Tibial artery (tissue), 4 donors: ENCODE results near the gene GNPAT.

ENCODE experiments used
- DNase-seq, 2 donors: peaks; one replicate each; pipeline ENCODE4 v3.0.0-alpha.2; 2019
- H3K27ac ChIP-seq, 2 donors: fragments of 200-600 bp; sonication (generic) in 1 of 2; 1 replicate in 1 of 2; 2 replicates in 1 of 2; pipeline ENCODE4 v1.5.1; 2018 to 2019; ENCODE audit warnings: mild to moderate bottlenecking in 1 of 2
- H3K27me3 ChIP-seq, 2 donors: fragments of 200-600 bp; sonication (generic) in 1 of 2; one replicate each; pipeline versions ENCODE4 v1.5.1 to v1.6.0; 2016 to 2019
- H3K36me3 ChIP-seq, 3 donors: fragments of 200-600 bp; sonication (generic) in 2 of 3; one replicate each; pipeline ENCODE4 v1.5.1; 2016 to 2019; ENCODE audit warnings: mild to moderate bottlenecking in 2 of 3
- H3K4me1 ChIP-seq, 4 donors: fragments of 200-600 bp; sonication (generic) in 2 of 4; 1 replicate in 3 of 4; 2 replicates in 1 of 4; pipeline ENCODE4 v1.5.1; 2016 to 2019
- H3K4me3 ChIP-seq, 2 donors: fragments of 200-600 bp; sonication (generic) in 1 of 2; 1 replicate in 1 of 2; 2 replicates in 1 of 2; pipeline ENCODE4 v1.5.1; 2018 to 2019; ENCODE audit warnings: mild to moderate bottlenecking in 2 of 2
- H3K9me3 ChIP-seq, 3 donors: fragments of 200-600 bp; sonication (generic) in 1 of 3; one replicate each; pipeline ENCODE4 v1.5.1; 2016 to 2019
- intact Hi-C: fragments of 100-400 bp; cut with DNase I; formaldehyde crosslinking; loops from one replicate; pipeline ENCODE4 v1.15.0; 2023; ENCODE audit warnings: low total_unique reads
- TF ChIP-seq, protein P1 (sequence below), 2 experiments: fragments of 200-600 bp in 1 of 2; fragments of 450-650 bp in 1 of 2; IDR thresholded peaks; one replicate each; pipeline ENCODE4 v1.5.1; 2017 to 2019; ENCODE audit warnings: antibody characterized with exemption in 2 of 2, mild to moderate bottlenecking in 1 of 2, moderate library complexity in 1 of 2

Gene GNPAT

DNA sequence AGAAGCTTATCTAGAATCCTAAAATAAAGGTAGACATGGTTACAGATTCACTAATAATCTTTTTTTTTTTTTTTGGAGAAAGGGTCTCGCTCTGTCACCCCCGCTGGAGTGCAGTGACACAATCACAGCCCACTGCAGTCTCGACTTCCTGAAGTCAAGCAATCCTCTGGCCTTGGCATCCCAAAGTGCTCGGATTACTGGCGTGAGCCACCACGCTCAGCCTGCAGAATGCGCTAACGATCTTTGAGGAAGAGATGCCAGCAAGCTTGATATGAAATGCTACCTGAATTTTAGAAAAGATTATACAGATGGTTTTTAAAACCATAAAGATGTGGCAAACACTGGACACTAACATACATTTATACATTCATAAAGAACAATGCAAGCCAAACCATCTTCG lies 4.1 kb upstream of the GNPAT start:
- Histone ChIP-seq H3K27ac (no peak overlapping the region), H3K9me3 (no peaks in the 10 kb centered on the region), H3K36me3 (peaks cover 13 to 52% (median 24%) of the 10 kb centered on the region in 3 donors), H3K4me1 (peaks cover 0 to 14% (median 12%) of the 10 kb centered on the region in 4 donors), H3K4me3 (no peak overlapping the region), H3K27me3 (no peaks in the 10 kb centered on the region)
- TF ChIP-seq, protein P1, sequence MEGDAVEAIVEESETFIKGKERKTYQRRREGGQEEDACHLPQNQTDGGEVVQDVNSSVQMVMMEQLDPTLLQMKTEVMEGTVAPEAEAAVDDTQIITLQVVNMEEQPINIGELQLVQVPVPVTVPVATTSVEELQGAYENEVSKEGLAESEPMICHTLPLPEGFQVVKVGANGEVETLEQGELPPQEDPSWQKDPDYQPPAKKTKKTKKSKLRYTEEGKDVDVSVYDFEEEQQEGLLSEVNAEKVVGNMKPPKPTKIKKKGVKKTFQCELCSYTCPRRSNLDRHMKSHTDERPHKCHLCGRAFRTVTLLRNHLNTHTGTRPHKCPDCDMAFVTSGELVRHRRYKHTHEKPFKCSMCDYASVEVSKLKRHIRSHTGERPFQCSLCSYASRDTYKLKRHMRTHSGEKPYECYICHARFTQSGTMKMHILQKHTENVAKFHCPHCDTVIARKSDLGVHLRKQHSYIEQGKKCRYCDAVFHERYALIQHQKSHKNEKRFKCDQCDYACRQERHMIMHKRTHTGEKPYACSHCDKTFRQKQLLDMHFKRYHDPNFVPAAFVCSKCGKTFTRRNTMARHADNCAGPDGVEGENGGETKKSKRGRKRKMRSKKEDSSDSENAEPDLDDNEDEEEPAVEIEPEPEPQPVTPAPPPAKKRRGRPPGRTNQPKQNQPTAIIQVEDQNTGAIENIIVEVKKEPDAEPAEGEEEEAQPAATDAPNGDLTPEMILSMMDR (IDR thresholded peaks at IDR 0.05): no peak
- intact Hi-C loops: no loop called here
- no peak for DNase-seq

DNA sequence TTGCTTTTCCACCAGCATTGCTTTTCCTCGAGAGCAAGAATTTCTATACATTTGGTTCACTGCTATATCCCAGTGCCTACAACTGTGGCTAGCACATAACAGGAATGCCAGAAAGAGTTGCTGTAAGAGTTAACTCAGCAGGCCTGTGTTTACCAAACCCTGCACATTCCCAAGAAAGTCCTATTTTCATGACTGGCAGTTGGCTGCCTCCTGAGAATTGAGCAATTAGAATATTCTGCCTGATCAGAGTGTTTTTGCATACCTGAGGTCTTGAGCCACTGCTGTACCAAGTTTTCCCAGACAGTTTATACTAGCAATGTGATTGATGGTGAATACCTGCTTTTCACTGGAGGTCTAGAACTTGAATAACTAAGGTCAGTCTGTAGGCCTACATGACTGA lies 2.7 kb upstream of the GNPAT start:
- TF ChIP-seq, protein P1 (IDR thresholded peaks at IDR 0.05): no peak
- H3K9me3 ChIP-seq: no peaks in the 10 kb centered on the region
- no peak overlapping the region for H3K4me3 ChIP-seq
- no peak overlapping the region for H3K27ac ChIP-seq
- H3K4me1 ChIP-seq: peaks cover 0 to 27% (median 25%) of the 10 kb centered on the region in 4 donors
- peaks cover 13 to 38% (median 24%) of the 10 kb centered on the region in 3 donors for H3K36me3 ChIP-seq
- intact Hi-C loops: no loop called here
- H3K27me3 ChIP-seq: no peaks in the 10 kb centered on the region
- DNase-seq: no peak

DNA sequence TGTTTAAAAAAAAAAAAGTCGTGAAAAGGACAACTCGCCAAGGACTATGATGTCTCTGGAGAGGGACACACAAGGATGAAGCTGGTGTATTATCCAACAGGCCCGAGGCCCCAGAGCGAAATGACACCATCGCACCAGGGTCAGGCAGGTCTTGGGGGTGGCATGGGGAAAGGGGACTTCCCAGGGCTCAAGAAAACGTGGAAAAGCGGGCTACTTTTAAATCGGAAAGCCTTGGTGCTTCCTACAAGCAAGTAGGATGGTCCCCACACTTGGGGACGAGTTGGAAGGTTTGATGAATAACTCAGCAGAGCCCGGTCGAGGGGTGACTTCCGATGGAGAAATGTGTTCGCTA lies 505 bp upstream of the GNPAT start:
- intact Hi-C loops: no loop called here
- H3K9me3 ChIP-seq: no peaks in the 10 kb centered on the region
- peaks cover 0 to 40% (median 35%) of the 10 kb centered on the region in 4 donors for H3K4me1 ChIP-seq
- TF ChIP-seq, protein P1 (IDR thresholded peaks at IDR 0.05): no peak
- peak overlapping the region; percentile 82 to 85 for H3K4me3 ChIP-seq
- peak overlapping the region; percentile 74 to 91 for H3K27ac ChIP-seq
- peaks cover 13 to 31% (median 24%) of the 10 kb centered on the region in 3 donors for H3K36me3 ChIP-seq
- DNase-seq: no peak
- H3K27me3 ChIP-seq: no peaks in the 10 kb centered on the region

DNA sequence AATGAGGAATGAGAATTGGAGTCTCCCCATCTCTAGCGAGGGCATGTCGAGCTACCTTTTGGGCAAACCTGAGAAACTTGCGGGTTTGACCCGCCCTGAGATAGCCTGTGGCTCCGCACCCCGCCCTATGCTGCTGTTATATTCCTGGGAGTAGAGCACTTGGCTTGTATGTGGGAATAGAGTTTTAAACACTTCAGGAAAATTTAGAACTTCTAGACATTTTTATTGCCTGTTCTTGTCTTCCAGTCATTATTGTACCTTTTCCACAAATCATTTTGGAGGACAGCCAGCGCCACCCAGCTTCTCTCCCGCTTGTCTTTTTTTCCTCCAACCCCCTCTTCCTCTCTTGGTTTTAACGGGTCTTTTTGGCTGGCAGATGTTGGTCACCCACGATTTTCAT lies 738 bp downstream of the GNPAT start:
- no peaks in the 10 kb centered on the region for H3K27me3 ChIP-seq
- peak overlapping the region; percentile 74 to 91 for H3K27ac ChIP-seq
- DNase-seq: no peak
- no peaks in the 10 kb centered on the region for H3K9me3 ChIP-seq
- H3K4me3 ChIP-seq: peak overlapping the region; percentile 82 to 85
- peaks cover 0 to 46% (median 35%) of the 10 kb centered on the region in 4 donors for H3K4me1 ChIP-seq
- TF ChIP-seq, protein P1 (IDR thresholded peaks at IDR 0.05): no peak
- intact Hi-C loops: no loop called here
- peaks cover 13 to 22% (median 22%) of the 10 kb centered on the region in 3 donors for H3K36me3 ChIP-seq

DNA sequence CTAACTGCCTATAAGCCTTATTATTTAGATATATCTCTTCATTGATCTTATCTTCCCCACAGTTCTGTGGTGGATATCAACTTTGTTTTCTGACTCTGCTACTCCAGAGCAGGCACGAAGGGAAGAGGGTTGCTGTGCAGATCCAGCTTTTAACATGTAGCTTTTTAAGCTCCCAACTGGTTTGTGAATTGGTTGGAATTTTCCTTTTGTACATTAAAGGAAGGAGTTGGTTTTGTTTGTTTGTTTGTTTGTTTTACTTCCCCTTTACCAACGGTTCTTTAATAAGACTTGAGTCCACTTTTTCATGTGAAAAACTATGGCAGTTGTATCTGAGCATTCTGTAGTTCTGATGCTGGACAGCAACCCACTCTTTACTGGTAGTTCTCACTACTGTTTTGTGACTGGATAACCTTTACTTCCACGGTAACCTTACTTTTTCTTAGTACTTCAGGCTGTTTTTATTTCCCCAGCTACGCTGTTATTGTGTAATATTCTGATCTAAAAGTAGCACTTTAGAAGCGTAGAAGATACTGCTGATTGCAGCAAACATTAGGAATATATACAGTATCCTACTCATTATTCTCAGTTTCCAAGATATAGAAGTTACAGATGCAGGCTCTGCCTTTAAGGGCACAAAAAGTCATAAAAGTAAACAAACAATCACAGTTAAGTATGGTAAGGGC lies 1.6 kb downstream of the GNPAT start:
- Histone ChIP-seq H3K9me3 (no peaks in the 10 kb centered on the region), H3K27me3 (no peaks in the 10 kb centered on the region), H3K4me3 (peak overlapping the region; percentile 82 to 85), H3K36me3 (peaks cover 10 to 13% (median 13%) of the 10 kb centered on the region in 3 donors), H3K27ac (peak overlapping the region in 1 of 2 donors; percentile 91), H3K4me1 (peaks cover 0 to 46% (median 35%) of the 10 kb centered on the region in 4 donors)
- intact Hi-C loops: no loop called here
- TF ChIP-seq, protein P1 (IDR thresholded peaks at IDR 0.05): no peak
- DNase-seq: no peak
